ENCODE data around the gene SLC38A8.

SLC38A8 gene

GRCh38 chr16:83996481-83997252 is 45.9 kb downstream of the SLC38A8 start:
- Histone ChIP-seq H3K9me3 (ENCODE audit: control insufficient read depth, insufficient read depth, low read length) (no peaks in the 10 kb centered on the region), H3K9ac (ENCODE audit: low read depth, low read length) (no peak overlapping the region), H3K4me1 (ENCODE audit: insufficient read depth, low read length) (peaks cover 10% of the 10 kb centered on the region; the same call in 1 of the 2 replicates), H3K36me3 (ENCODE audit: insufficient read depth, low read length) (no peaks in the 10 kb centered on the region)

GRCh38 chr16:83995754-83996153 is 46.8 kb downstream of the SLC38A8 start:
- Histone ChIP-seq H3K9me3 (ENCODE audit: control insufficient read depth, insufficient read depth, low read length) (no peaks in the 10 kb centered on the region), H3K9ac (ENCODE audit: low read depth, low read length) (no peak overlapping the region), H3K36me3 (ENCODE audit: insufficient read depth, low read length) (no peaks in the 10 kb centered on the region), H3K4me1 (ENCODE audit: insufficient read depth, low read length) (peaks cover 3% of the 10 kb centered on the region; the same call in 1 of the 2 replicates)

DNA sequence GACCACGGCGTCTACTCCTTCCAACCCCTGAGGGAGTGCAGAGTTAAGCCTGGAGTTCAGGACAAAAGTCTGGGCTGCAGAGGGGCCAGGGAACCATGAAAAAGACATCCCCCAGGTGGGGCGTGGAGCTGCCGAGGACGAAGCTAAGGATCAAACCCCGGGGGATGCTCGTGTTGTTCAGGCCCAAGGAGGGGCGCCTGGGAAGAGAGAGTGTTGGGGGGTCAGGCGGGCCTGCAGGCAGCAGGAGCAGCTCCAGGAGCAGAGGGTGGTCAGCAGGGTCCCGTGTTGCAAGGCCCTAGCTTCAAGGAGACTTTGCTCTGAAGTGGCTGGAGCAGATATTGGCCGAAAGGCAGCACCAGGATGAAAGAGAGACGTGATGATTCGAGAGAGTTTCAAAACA is 47.9 kb downstream of the SLC38A8 start:
- Histone ChIP-seq H3K4me1 (ENCODE audit: insufficient read depth, low read length) (no peaks in the 10 kb centered on the region), H3K9me3 (ENCODE audit: control insufficient read depth, insufficient read depth, low read length) (no peaks in the 10 kb centered on the region), H3K9ac (ENCODE audit: low read depth, low read length) (no peak overlapping the region), H3K36me3 (ENCODE audit: insufficient read depth, low read length) (no peaks in the 10 kb centered on the region)

GRCh38 chr16:83994087-83994486 is 48.5 kb downstream of the SLC38A8 start:
- Histone ChIP-seq H3K9me3 (ENCODE audit: control insufficient read depth, insufficient read depth, low read length) (no peaks in the 10 kb centered on the region), H3K36me3 (ENCODE audit: insufficient read depth, low read length) (no peaks in the 10 kb centered on the region), H3K4me1 (ENCODE audit: insufficient read depth, low read length) (no peaks in the 10 kb centered on the region), H3K9ac (ENCODE audit: low read depth, low read length) (no peak overlapping the region)

DNA sequence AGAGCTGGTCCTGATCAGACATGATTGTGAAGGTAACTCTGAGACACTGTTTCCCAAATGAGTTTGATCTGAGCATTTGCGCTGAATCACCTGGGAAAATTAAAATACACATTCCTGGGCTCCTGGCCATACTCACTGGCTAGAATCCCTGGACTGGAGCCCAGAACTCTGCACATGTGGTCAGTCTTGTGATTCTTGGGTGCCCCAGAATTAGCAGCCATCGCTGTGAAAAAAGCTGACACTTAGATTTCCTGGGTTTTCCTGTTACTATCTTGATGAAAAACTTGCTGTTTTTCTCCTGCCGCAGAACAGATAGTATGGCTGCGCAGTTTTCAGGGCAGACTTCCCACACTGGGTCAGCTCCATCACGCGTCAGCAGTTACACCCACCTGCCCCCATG is 50.0 kb downstream of the SLC38A8 start:
- H3K4me1 ChIP-seq (ENCODE audit: insufficient read depth, low read length): no peaks in the 10 kb centered on the region
- no peaks in the 10 kb centered on the region for H3K9me3 ChIP-seq (ENCODE audit: control insufficient read depth, insufficient read depth, low read length)
- no peak overlapping the region for H3K9ac ChIP-seq (ENCODE audit: low read depth, low read length)
- no peaks in the 10 kb centered on the region for H3K36me3 ChIP-seq (ENCODE audit: insufficient read depth, low read length)

DNA sequence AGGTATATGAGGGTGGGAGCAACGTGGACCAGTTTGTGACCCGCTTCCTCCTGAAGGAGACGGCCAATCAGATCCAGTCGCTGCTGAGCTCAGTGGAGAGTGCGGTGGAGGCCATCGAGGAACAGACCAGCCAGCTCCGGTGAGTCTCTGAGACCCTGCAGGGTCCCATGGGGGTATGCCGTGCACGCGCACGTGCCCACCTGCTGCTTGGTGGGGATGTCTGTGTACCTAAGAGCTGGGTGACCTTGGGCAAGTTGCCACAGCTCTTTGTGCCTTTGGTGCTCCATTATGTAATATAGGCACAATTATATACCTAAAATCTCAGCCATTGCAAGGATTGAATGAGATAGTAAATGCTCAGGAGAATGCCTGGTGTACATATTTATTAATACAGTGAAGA is 52.1 kb downstream of the SLC38A8 start:
- no peaks in the 10 kb centered on the region for H3K4me1 ChIP-seq (ENCODE audit: insufficient read depth, low read length)
- H3K36me3 ChIP-seq (ENCODE audit: insufficient read depth, low read length): no peaks in the 10 kb centered on the region
- no peak overlapping the region for H3K9ac ChIP-seq (ENCODE audit: low read depth, low read length)
- no peaks in the 10 kb centered on the region for H3K9me3 ChIP-seq (ENCODE audit: control insufficient read depth, insufficient read depth, low read length)

DNA sequence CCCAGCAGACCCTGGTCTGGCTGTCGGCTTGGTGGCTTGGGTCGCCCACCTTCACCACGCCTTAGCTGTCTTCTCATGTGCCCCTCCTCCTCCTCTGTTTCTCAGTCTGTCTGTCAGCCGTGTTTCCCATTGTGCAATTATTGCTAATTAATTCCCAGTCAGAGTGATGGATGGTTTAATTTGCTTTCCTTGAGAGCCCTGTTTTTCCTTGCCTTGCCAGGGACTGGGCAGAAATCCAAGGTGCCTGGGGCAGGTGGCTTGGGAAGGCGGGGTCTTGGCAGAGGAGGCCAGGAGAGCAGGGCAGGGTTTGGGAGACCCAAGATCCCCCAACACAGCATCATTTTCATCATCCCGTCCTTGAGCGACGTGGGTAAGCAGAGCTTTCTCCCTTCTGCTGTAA is 53.3 kb downstream of the SLC38A8 start:
- H3K4me1 ChIP-seq (ENCODE audit: insufficient read depth, low read length): no peaks in the 10 kb centered on the region
- H3K9me3 ChIP-seq (ENCODE audit: control insufficient read depth, insufficient read depth, low read length): no peaks in the 10 kb centered on the region
- H3K9ac ChIP-seq (ENCODE audit: low read depth, low read length): no peak overlapping the region
- no peaks in the 10 kb centered on the region for H3K36me3 ChIP-seq (ENCODE audit: insufficient read depth, low read length)

DNA sequence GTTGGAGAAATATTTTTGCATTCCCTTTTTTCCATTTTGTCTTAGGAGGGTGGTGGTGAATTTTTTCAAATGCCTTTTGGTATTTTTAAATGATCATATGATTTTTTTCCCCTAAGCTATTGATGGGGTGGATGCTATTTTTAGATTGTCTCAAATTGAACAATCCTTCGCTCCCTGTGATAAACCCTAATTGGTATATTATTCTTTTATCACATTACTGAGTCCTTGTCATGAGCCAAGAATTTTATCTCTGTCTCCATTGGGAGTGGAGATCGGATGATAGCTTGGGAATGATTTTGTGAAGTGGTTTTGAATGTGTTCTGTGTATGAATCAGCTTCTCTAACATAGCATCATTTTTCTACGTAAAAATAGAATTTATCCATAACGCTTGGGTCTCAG is 59.1 kb downstream of the SLC38A8 start:
- Histone ChIP-seq H3K4me1 (ENCODE audit: insufficient read depth, low read length) (no peaks in the 10 kb centered on the region), H3K36me3 (ENCODE audit: insufficient read depth, low read length) (no peaks in the 10 kb centered on the region), H3K9ac (ENCODE audit: low read depth, low read length) (no peak overlapping the region), H3K9me3 (ENCODE audit: control insufficient read depth, insufficient read depth, low read length) (no peaks in the 10 kb centered on the region; the same call in 1 of the 2 replicates)

- no peaks in the 10 kb centered on the region for H3K36me3 ChIP-seq (ENCODE audit: insufficient read depth, low read length)
- no peak overlapping the region for H3K9ac ChIP-seq (ENCODE audit: low read depth, low read length)
- no peaks in the 10 kb centered on the region for H3K4me1 ChIP-seq (ENCODE audit: insufficient read depth, low read length)
- no peaks in the 10 kb centered on the region; the same call in 1 of the 2 replicates for H3K9me3 ChIP-seq (ENCODE audit: control insufficient read depth, insufficient read depth, low read length)
Observed at GRCh38 chr16:83981799-83982198, 60.8 kb downstream of the SLC38A8 start.

GRCh38 chr16:83980794-83981193 is 61.8 kb downstream of the SLC38A8 start:
- Histone ChIP-seq H3K36me3 (ENCODE audit: insufficient read depth, low read length) (no peaks in the 10 kb centered on the region), H3K4me1 (ENCODE audit: insufficient read depth, low read length) (no peaks in the 10 kb centered on the region), H3K9ac (ENCODE audit: low read depth, low read length) (no peak overlapping the region), H3K9me3 (ENCODE audit: control insufficient read depth, insufficient read depth, low read length) (no peaks in the 10 kb centered on the region; the same call in 1 of the 2 replicates)

- no peaks in the 10 kb centered on the region for H3K36me3 ChIP-seq (ENCODE audit: insufficient read depth, low read length)
- H3K4me1 ChIP-seq (ENCODE audit: insufficient read depth, low read length): no peaks in the 10 kb centered on the region
- no peak overlapping the region for H3K9ac ChIP-seq (ENCODE audit: low read depth, low read length)
- H3K9me3 ChIP-seq (ENCODE audit: control insufficient read depth, insufficient read depth, low read length): no peaks in the 10 kb centered on the region; the same call in 1 of the 2 replicates
Observed at GRCh38 chr16:83979441-83979840, 63.2 kb downstream of the SLC38A8 start.

GRCh38 chr16:83978401-83978904 is 64.1 kb downstream of the SLC38A8 start:
- no peak overlapping the region for H3K9ac ChIP-seq (ENCODE audit: low read depth, low read length)
- no peaks in the 10 kb centered on the region; the same call in 1 of the 2 replicates for H3K9me3 ChIP-seq (ENCODE audit: control insufficient read depth, insufficient read depth, low read length)
- no peaks in the 10 kb centered on the region for H3K4me1 ChIP-seq (ENCODE audit: insufficient read depth, low read length)
- H3K36me3 ChIP-seq (ENCODE audit: insufficient read depth, low read length): no peaks in the 10 kb centered on the region

DNA sequence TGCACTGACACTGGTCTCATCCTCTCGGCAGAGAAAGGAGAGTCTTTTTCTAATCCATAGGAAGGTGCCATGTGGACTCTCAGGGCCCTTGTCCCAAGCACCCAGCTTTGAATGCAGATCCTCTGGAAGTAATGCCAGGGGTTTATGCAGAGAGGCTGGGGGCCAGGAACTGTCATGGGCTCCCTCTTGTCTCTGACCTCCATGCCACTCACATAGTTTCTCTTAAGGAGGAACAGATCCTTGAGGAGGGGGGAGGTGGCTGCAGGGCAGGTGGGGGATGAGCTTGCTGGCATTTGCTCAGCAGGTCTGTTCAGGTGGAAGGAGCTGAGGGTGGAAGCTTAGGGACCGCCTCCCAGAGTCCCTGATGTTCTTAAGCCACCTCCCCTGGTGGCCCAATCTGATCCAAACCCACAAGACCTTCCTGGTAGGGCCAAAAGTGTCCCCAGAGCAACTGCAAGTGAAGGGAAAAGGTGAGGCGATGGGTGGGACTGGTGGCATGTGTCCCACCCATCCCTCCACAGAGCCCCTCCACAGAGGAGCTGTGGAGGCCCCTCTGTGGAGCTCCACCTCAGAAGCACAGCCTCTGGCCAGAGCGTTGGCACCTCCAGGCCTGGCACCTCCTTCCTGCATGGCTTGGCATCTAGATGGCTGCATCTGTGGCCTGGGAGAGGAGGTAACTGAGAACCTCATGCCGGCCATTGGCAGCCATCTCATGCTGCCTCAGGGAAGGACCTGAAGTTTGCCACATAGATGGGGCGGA is 65.4 kb downstream of the SLC38A8 start:
- no peak overlapping the region for H3K9ac ChIP-seq (ENCODE audit: low read depth, low read length)
- H3K4me1 ChIP-seq (ENCODE audit: insufficient read depth, low read length): no peaks in the 10 kb centered on the region
- H3K36me3 ChIP-seq (ENCODE audit: insufficient read depth, low read length): no peaks in the 10 kb centered on the region
- H3K9me3 ChIP-seq (ENCODE audit: control insufficient read depth, insufficient read depth, low read length): no peaks in the 10 kb centered on the region; the same call in 1 of the 2 replicates

GRCh38 chr16:83975590-83976260 is 66.9 kb downstream of the SLC38A8 start:
- H3K36me3 ChIP-seq (ENCODE audit: insufficient read depth, low read length): no peaks in the 10 kb centered on the region
- H3K4me1 ChIP-seq (ENCODE audit: insufficient read depth, low read length): no peaks in the 10 kb centered on the region
- H3K9me3 ChIP-seq (ENCODE audit: control insufficient read depth, insufficient read depth, low read length): no peaks in the 10 kb centered on the region; the same call in 1 of the 2 replicates
- no peak overlapping the region for H3K9ac ChIP-seq (ENCODE audit: low read depth, low read length)
